HCT116 (cell line): ENCODE measurements around the gene RAB29. TPM values are rescaled to one million over a fixed set of nuclear protein-coding genes. Genes with fewer than 3 reads are reported as not detected.

Source experiments
- ATAC-seq: fragments of 200-7000 bp; cut with Tn5 transposase; 2 replicates; pipeline ENCODE4 v1.9.1; 2020; ENCODE audit warnings: mild to moderate bottlenecking, moderate library complexity
- BruUV-seq: library from RNA; stranded (reverse); fragments of 400-500 nt; replicated peaks from 2 replicates; lab custom pipeline; 2021; lab: Mats Ljungman, UMichigan
- CTCF ChIA-PET: fragments of 300-600 bp; sonication (Branson Sonifier 250); formaldehyde crosslinking; loops from one replicate; lab custom pipeline; 2021; ENCODE audit warnings: antibody characterized with exemption; lab: Charles Lee
- POLR2A ChIA-PET: fragments of 300-600, 350-600 bp; sonication (Branson Sonifier 250); formaldehyde crosslinking; loops from one replicate; lab custom pipeline; 2021; ENCODE audit warnings: antibody characterized with exemption; lab: Charles Lee
- RAD21 ChIA-PET, 2 experiments: fragments of 300-600 bp; sonication (Branson Sonifier 250); formaldehyde crosslinking; loops; one replicate each; lab custom pipeline; 2023; ENCODE audit warnings: low total read pairs in 2 of 2; ENCODE audit not compliant: uncharacterized antibody in 2 of 2, unreplicated experiment in 2 of 2, low non-redundant PET in 1 of 2; lab: Charles Lee
- DNase-seq: peaks from one replicate; pipeline ENCODE4 v3.0.0-alpha.2; 2010; ENCODE audit warnings: low read depth, low spot score
- H2AFZ ChIP-seq: fragments of 200-600 bp; shearing (Covaris generic), sonication (generic); 2 replicates; pipeline ENCODE4 v1.6.1; 2017; ENCODE audit warnings: low read depth, mixed run types, mixed read lengths, antibody characterized with exemption, low read length; ENCODE audit not compliant: poor library complexity, severe bottlenecking
- H3K27ac ChIP-seq: 2 replicates; pipeline ENCODE4 v1.5.1; 2012; ENCODE audit warnings: low read depth, low read length
- H3K27me3 ChIP-seq: fragments of 200-600 bp; sonication (generic); 2 replicates; pipeline ENCODE4 v1.6.1; 2016; ENCODE audit warnings: mixed run types, low read length, mixed read lengths; ENCODE audit not compliant: insufficient read depth
- H3K36me3 ChIP-seq, 2 experiments: fragments of 200-500 bp in 1 of 2; fragments of 200-600 bp in 1 of 2; sonication (Bioruptor generic) in 1 of 2; sonication (generic) in 1 of 2; 2 replicates each; pipeline versions ENCODE4 v1.5.1 to v1.6.1; 2014 to 2016; ENCODE audit warnings: low read length in 2 of 2, inconsistent platforms in 1 of 2, mixed read lengths in 1 of 2, mixed run types in 1 of 2; ENCODE audit not compliant: insufficient read depth in 2 of 2, control insufficient read depth in 1 of 2
- H3K4me1 ChIP-seq, 2 experiments: fragments of 200-600 bp in 1 of 2; sonication (generic) in 1 of 2; 2 replicates each; pipeline versions ENCODE4 v1.5.1 to v1.6.1; 2012 to 2017; ENCODE audit warnings: low read length in 2 of 2, inconsistent platforms in 1 of 2, mild to moderate bottlenecking in 1 of 2, mixed read lengths in 1 of 2, mixed run types in 1 of 2, moderate library complexity in 1 of 2; ENCODE audit not compliant: insufficient read depth in 2 of 2, control insufficient read depth in 1 of 2
- H3K4me2 ChIP-seq: fragments of 200-600 bp; sonication (generic); 2 replicates; pipeline ENCODE4 v1.6.1; 2017; ENCODE audit warnings: mixed run types, low read length, mixed read lengths
- H3K4me3 ChIP-seq, 2 experiments: fragments of 200-600 bp in 1 of 2; sonication (generic) in 1 of 2; replicated peaks in 1 of 2; 2 replicates each; pipeline ENCODE4 v1.5.1; 2011 to 2016; ENCODE audit warnings: low read length in 2 of 2, control low read depth in 1 of 2, low read depth in 1 of 2, mild to moderate bottlenecking in 1 of 2, mixed read lengths in 1 of 2, mixed run types in 1 of 2
- H3K79me2 ChIP-seq: fragments of 200-600 bp; sonication (generic); 2 replicates; pipeline ENCODE4 v1.6.1; 2017; ENCODE audit warnings: mild to moderate bottlenecking, mixed run types, low read length, moderate library complexity, mixed read lengths; ENCODE audit not compliant: insufficient read depth
- H3K9ac ChIP-seq: fragments of 200-600 bp; sonication (generic); 2 replicates; pipeline ENCODE4 v1.6.1; 2016; ENCODE audit warnings: low read length, mixed read lengths
- H3K9me2 ChIP-seq: fragments of 200-600 bp; sonication (generic), shearing (Covaris generic); 2 replicates; pipeline ENCODE4 v1.6.1; 2017; ENCODE audit warnings: mixed run types, mild to moderate bottlenecking, moderate library complexity; ENCODE audit not compliant: insufficient read depth
- H3K9me3 ChIP-seq, 2 experiments: fragments of 200-500 bp in 1 of 2; fragments of 200-600 bp in 1 of 2; sonication (Bioruptor generic) in 1 of 2; sonication (generic) in 1 of 2; 2 replicates each; pipeline ENCODE4 v1.6.1; 2014 to 2017; ENCODE audit warnings: low read length in 2 of 2, mixed read lengths in 2 of 2, inconsistent platforms in 1 of 2, low read depth in 1 of 2, mild to moderate bottlenecking in 1 of 2, mixed run types in 1 of 2, moderate library complexity in 1 of 2; ENCODE audit not compliant: control insufficient read depth in 1 of 2, insufficient read depth in 1 of 2
- H4K20me1 ChIP-seq: fragments of 200-600 bp; sonication (generic), shearing (Covaris generic); 2 replicates; pipeline ENCODE4 v1.6.1; 2017; ENCODE audit warnings: mixed run types, mild to moderate bottlenecking, moderate library complexity; ENCODE audit not compliant: insufficient read depth
- EGR1 ChIP-seq: IDR thresholded peaks from 2 replicates; pipeline ENCODE4 v1.6.1; 2012; ENCODE audit warnings: low read depth
- JUND ChIP-seq: IDR thresholded peaks from 2 replicates; pipeline ENCODE4 v1.6.1; 2012
- POLR2A ChIP-seq: IDR thresholded peaks from 2 replicates; pipeline ENCODE4 v1.7.0; 2011; ENCODE audit warnings: borderline replicate concordance; ENCODE audit not compliant: insufficient read depth, insufficient read length; ENCODE audit errors: extremely low read depth
- SP1 ChIP-seq: IDR thresholded peaks from 2 replicates; pipeline ENCODE4 v1.6.1; 2012; ENCODE audit warnings: low read depth
- TCF7L2 ChIP-seq: IDR thresholded peaks from 2 replicates; pipeline ENCODE4 v1.7.0; 2011; ENCODE audit warnings: borderline replicate concordance, inconsistent platforms; ENCODE audit not compliant: insufficient read depth, insufficient read length; ENCODE audit errors: extremely low read depth
- YY1 ChIP-seq: IDR thresholded peaks from 2 replicates; pipeline ENCODE4 v1.6.1; 2011; ENCODE audit warnings: low read length, low read depth, moderate library complexity, mild to moderate bottlenecking; ENCODE audit not compliant: insufficient replicate concordance; ENCODE audit errors: extremely low read depth
- ZNF274 ChIP-seq: fragments of 200-500 bp; sonication (Bioruptor generic); IDR thresholded peaks from 2 replicates; pipeline ENCODE4 v1.6.1; 2014; ENCODE audit warnings: mild to moderate bottlenecking, low read depth, low read length, inconsistent platforms
- intact Hi-C: fragments of 100-400 bp; cut with micrococcal nuclease; formaldehyde crosslinking; loops from 2 replicates; pipeline ENCODE4 v1.10.0; 2022
- total RNA-seq: library from RNA; stranded (reverse); gene quantifications from one replicate; pipeline ENCODE4 v1.2.1, GENCODE V29; 2021; ENCODE audit not compliant: unreplicated experiment
- TF ChIP-seq, protein P1 (sequence below): IDR thresholded peaks from 2 replicates; pipeline ENCODE4 v1.6.1; 2012
- TF ChIP-seq, protein P2 (sequence below): IDR thresholded peaks from 2 replicates; pipeline ENCODE4 v1.6.1; 2012
- TF ChIP-seq, protein P3 (sequence below): IDR thresholded peaks from 2 replicates; pipeline ENCODE4 v1.6.1; 2012; ENCODE audit warnings: low read depth

Gene RAB29
- total RNA-seq, 1 experiment from 2014 or later: 17.7 TPM

DNA sequence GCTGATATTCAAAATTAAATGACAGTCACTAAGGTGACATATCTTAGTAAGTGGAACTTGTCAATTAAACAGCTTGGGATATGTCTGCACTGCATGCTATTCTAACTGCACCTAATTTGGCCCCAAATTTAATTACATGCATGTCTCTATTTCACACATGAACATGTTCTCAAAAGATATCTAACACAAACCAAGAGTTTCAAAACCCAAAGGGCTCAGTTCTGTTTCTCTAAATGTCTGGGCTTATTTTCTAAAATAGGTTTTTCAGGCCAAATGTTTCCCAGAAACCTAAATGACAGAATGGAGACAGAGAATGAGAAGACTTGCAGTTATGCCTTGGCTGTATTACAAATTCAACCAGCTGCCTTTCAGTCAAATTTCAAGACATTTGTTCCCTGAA is 11.3 kb downstream of the RAB29 start:
- Histone ChIP-seq H3K4me2 (no peak overlapping the region), H3K4me1 (no peaks in the 10 kb centered on the region), H3K9me2 (no peaks in the 10 kb centered on the region), H3K36me3 (no peaks in the 10 kb centered on the region), H3K4me3 (no peak overlapping the region), H2AFZ (no peak overlapping the region), H4K20me1 (no peaks in the 10 kb centered on the region), H3K9ac (no peak overlapping the region), H3K27ac (no peak overlapping the region), H3K79me2 (no peaks in the 10 kb centered on the region), H3K9me3 (no peaks in the 10 kb centered on the region), H3K27me3 (no peaks in the 10 kb centered on the region)
- ATAC-seq (no peak), DNase-seq (no peak)
- TF ChIP-seq POLR2A (no peak), SP1 (no peak), JUND (no peak), TCF7L2 (no peak), EGR1 (no peak), YY1 (no peak), ZNF274 (no peak)
- TF ChIP-seq, protein P1, sequence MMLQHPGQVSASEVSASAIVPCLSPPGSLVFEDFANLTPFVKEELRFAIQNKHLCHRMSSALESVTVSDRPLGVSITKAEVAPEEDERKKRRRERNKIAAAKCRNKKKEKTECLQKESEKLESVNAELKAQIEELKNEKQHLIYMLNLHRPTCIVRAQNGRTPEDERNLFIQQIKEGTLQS: no peak
- TF ChIP-seq, protein P2, sequence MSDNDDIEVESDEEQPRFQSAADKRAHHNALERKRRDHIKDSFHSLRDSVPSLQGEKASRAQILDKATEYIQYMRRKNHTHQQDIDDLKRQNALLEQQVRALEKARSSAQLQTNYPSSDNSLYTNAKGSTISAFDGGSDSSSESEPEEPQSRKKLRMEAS: no peak
- TF ChIP-seq, protein P3, sequence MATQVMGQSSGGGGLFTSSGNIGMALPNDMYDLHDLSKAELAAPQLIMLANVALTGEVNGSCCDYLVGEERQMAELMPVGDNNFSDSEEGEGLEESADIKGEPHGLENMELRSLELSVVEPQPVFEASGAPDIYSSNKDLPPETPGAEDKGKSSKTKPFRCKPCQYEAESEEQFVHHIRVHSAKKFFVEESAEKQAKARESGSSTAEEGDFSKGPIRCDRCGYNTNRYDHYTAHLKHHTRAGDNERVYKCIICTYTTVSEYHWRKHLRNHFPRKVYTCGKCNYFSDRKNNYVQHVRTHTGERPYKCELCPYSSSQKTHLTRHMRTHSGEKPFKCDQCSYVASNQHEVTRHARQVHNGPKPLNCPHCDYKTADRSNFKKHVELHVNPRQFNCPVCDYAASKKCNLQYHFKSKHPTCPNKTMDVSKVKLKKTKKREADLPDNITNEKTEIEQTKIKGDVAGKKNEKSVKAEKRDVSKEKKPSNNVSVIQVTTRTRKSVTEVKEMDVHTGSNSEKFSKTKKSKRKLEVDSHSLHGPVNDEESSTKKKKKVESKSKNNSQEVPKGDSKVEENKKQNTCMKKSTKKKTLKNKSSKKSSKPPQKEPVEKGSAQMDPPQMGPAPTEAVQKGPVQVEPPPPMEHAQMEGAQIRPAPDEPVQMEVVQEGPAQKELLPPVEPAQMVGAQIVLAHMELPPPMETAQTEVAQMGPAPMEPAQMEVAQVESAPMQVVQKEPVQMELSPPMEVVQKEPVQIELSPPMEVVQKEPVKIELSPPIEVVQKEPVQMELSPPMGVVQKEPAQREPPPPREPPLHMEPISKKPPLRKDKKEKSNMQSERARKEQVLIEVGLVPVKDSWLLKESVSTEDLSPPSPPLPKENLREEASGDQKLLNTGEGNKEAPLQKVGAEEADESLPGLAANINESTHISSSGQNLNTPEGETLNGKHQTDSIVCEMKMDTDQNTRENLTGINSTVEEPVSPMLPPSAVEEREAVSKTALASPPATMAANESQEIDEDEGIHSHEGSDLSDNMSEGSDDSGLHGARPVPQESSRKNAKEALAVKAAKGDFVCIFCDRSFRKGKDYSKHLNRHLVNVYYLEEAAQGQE: no peak
- intact Hi-C loops: no loop called here
- POLR2A ChIA-PET: no interaction called here
- CTCF ChIA-PET: no interaction called here
- RAD21 ChIA-PET: no interaction called here
- BruUV-seq: no TSS peak
